ENCODE measurements around the gene MAP1LC3C.

Gene MAP1LC3C

GRCh38 chr1:242000434-242000833 is 1.5 kb upstream of the MAP1LC3C start:
- TF ChIP-seq ARNT (IDR thresholded peaks at IDR 0.05) = no peak
- no peak for TF ChIP-seq L3MBTL2 (conservative IDR thresholded peaks at IDR 0.05)
- TF ChIP-seq FOXK2 (IDR thresholded peaks at IDR 0.05) = no peak
- TF ChIP-seq BHLHE40 (IDR thresholded peaks at IDR 0.05; ENCODE audit: borderline replicate concordance) = no peak
- TF ChIP-seq SUZ12 (IDR thresholded peaks at IDR 0.05) = no peak
- TF ChIP-seq SP1 (IDR thresholded peaks at IDR 0.05) = no peak
- TF ChIP-seq CTBP1 (IDR thresholded peaks at IDR 0.05; ENCODE audit: borderline replicate concordance) = no peak
- TF ChIP-seq, protein P1, sequence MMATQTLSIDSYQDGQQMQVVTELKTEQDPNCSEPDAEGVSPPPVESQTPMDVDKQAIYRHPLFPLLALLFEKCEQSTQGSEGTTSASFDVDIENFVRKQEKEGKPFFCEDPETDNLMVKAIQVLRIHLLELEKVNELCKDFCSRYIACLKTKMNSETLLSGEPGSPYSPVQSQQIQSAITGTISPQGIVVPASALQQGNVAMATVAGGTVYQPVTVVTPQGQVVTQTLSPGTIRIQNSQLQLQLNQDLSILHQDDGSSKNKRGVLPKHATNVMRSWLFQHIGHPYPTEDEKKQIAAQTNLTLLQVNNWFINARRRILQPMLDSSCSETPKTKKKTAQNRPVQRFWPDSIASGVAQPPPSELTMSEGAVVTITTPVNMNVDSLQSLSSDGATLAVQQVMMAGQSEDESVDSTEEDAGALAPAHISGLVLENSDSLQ (IDR thresholded peaks at IDR 0.05) = no peak
- no peak for TF ChIP-seq LEF1 (IDR thresholded peaks at IDR 0.05; ENCODE audit: borderline replicate concordance)
- no peak for TF ChIP-seq FOXA1 (IDR thresholded peaks at IDR 0.05)
- no peak for TF ChIP-seq ZNF384 (IDR thresholded peaks at IDR 0.05)
- no peak for TF ChIP-seq NFRKB (IDR thresholded peaks at IDR 0.05)
- no peak for TF ChIP-seq TARDBP (IDR thresholded peaks at IDR 0.05)
- no peak for TF ChIP-seq HDGF (IDR thresholded peaks at IDR 0.05; ENCODE audit: borderline replicate concordance)
- TF ChIP-seq FOXM1 (IDR thresholded peaks at IDR 0.05; ENCODE audit: borderline replicate concordance) = no peak
- no peak for TF ChIP-seq ELF4 (IDR thresholded peaks at IDR 0.05)
- ChIA-PET POLR2A (no interaction called here), CTCF (no interaction called here)
- DNase-seq (ENCODE audit: extremely low spot score) = no peak

- no peak for TF ChIP-seq L3MBTL2 (conservative IDR thresholded peaks at IDR 0.05)
- no peak for TF ChIP-seq HDGF (IDR thresholded peaks at IDR 0.05; ENCODE audit: borderline replicate concordance)
- no peak for TF ChIP-seq ELF4 (IDR thresholded peaks at IDR 0.05)
- no peak for TF ChIP-seq LEF1 (IDR thresholded peaks at IDR 0.05; ENCODE audit: borderline replicate concordance)
- no peak for TF ChIP-seq CTBP1 (IDR thresholded peaks at IDR 0.05; ENCODE audit: borderline replicate concordance)
- no peak for TF ChIP-seq ARNT (IDR thresholded peaks at IDR 0.05)
- TF ChIP-seq, protein P1 (IDR thresholded peaks at IDR 0.05) = no peak
- no peak for TF ChIP-seq BHLHE40 (IDR thresholded peaks at IDR 0.05; ENCODE audit: borderline replicate concordance)
- TF ChIP-seq ZNF384 (IDR thresholded peaks at IDR 0.05) = no peak
- TF ChIP-seq SUZ12 (IDR thresholded peaks at IDR 0.05) = no peak
- TF ChIP-seq SP1 (IDR thresholded peaks at IDR 0.05) = no peak
- no peak for TF ChIP-seq TARDBP (IDR thresholded peaks at IDR 0.05)
- peak; percentile 74 for DNase-seq (ENCODE audit: extremely low spot score)
- CTCF ChIA-PET = interaction anchor here (0.6 to 1.5 kb wide), 11 partner anchors 8 to 160 kb away, joined by 3 to 7 read pairs (median 4); no protein-coding TSS in a partner anchor
- POLR2A ChIA-PET = interaction anchor here (1.0 kb wide), 1 partner anchor 9 kb away, joined by 4 read pairs; no protein-coding TSS in a partner anchor
Observed at GRCh38 chr1:241998412-241998921, 431 bp downstream of the MAP1LC3C start.

DNA sequence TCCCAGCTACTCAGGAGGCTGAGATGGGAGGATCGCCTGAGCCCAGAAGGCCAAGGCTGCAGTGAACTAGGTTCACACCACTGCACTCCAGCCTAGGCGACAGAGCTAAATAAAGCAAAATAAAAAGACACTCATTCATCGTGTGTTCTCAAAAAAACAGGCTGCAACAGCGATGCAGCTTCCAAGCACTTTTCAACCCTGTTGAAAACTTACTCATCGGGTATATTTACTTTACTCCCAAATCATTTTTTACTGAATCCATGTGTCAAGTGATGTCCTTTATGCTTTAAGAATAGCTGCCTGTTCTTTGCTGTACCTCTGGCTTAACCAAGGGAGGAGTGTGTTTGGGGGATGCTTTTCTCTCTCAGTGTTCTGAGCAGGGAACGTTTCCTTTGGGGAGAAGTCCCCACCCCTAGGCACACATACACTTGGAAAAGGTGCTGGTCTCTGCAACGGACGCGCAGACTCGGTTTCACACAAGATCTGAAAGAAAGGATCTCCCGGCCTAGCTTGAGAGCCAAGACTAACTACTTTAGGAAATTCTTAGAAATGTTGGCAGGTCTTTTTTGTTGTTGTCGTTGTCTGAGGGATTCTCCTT is 1.4 kb downstream of the MAP1LC3C start:
- POLR2A ChIA-PET = no interaction called here
- CTCF ChIA-PET = interaction anchor here (0.7 to 1.6 kb wide), 3 partner anchors 12 to 102 kb away, joined by 4 to 5 read pairs (median 4); no protein-coding TSS in a partner anchor
- TF ChIP-seq FOXK2 (IDR thresholded peaks at IDR 0.05) (no peak), ELF4 (IDR thresholded peaks at IDR 0.05) (no peak), ARNT (IDR thresholded peaks at IDR 0.05) (no peak), TARDBP (IDR thresholded peaks at IDR 0.05) (no peak), FOXM1 (IDR thresholded peaks at IDR 0.05; ENCODE audit: borderline replicate concordance) (no peak)
- no peak for DNase-seq (ENCODE audit: extremely low spot score)

DNA sequence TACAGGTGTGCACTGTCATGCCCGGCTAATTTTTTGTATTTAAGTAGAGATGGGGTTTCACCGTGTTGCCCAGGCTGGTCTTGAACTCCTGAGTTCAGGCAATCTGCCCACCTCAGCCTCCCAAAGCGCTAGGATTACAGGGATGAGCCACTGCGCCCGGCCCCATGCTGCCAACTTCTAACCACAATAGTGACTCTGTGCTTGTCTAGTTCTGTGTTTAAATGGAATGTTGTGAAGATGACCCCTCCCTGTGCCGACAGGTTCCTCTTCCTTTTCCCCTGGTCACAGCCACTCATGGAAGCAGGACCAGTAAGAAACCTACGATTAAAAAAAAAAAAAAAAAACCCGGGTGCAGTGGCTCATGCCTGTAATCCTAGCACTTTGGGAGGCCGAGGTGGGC is 4.7 kb downstream of the MAP1LC3C start:
- no peak for TF ChIP-seq HDGF (IDR thresholded peaks at IDR 0.05; ENCODE audit: borderline replicate concordance)
- TF ChIP-seq FOXM1 (IDR thresholded peaks at IDR 0.05; ENCODE audit: borderline replicate concordance) = no peak
- TF ChIP-seq SUZ12 (IDR thresholded peaks at IDR 0.05) = no peak
- ChIA-PET POLR2A (interaction anchor here (1.4 kb wide), 1 partner anchor 146 kb away, joined by 4 read pairs; the partner anchor contains the start of gene EXO1), CTCF (no interaction called here)
- no peak for DNase-seq (ENCODE audit: extremely low spot score)

DNA sequence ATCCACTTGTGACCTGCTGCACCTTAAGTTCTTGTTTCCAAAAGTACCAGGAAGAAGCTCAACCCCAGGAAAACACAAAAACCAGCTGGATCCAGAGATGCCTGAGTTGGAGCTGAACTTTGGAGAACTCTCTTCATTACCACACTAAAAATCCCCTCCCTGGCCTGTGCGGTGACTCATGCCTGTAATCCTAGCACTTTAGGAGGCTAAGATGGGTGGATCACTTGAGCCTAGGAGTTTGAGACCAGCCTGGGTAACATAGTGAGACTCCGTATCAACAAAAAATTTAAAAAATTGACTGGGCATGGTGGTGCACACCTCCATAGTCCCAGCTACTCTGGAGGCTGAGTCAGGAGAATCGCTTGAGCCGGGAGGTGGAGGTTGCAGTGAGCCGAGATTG is 6.2 kb downstream of the MAP1LC3C start:
- CTCF ChIA-PET = interaction anchor here (0.9 to 1.0 kb wide), 2 partner anchors 14 to 247 kb away, joined by 3 read pairs; no protein-coding TSS in a partner anchor
- POLR2A ChIA-PET = interaction anchor here (1.3 to 1.4 kb wide), 2 partner anchors 8 to 145 kb away, joined by 4 to 6 read pairs; partner anchors contain the start of gene EXO1
- TF ChIP-seq TARDBP (IDR thresholded peaks at IDR 0.05) (no peak), NFRKB (IDR thresholded peaks at IDR 0.05) (no peak), SP1 (IDR thresholded peaks at IDR 0.05) (no peak), ARNT (IDR thresholded peaks at IDR 0.05) (no peak), ELF4 (IDR thresholded peaks at IDR 0.05) (no peak), BHLHE40 (IDR thresholded peaks at IDR 0.05; ENCODE audit: borderline replicate concordance) (no peak), LEF1 (IDR thresholded peaks at IDR 0.05; ENCODE audit: borderline replicate concordance) (no peak), HDGF (IDR thresholded peaks at IDR 0.05; ENCODE audit: borderline replicate concordance) (no peak), CTBP1 (IDR thresholded peaks at IDR 0.05; ENCODE audit: borderline replicate concordance) (no peak), L3MBTL2 (conservative IDR thresholded peaks at IDR 0.05) (no peak), ZNF384 (IDR thresholded peaks at IDR 0.05) (no peak), FOXA1 (IDR thresholded peaks at IDR 0.05) (no peak), FOXK2 (IDR thresholded peaks at IDR 0.05) (no peak), SUZ12 (IDR thresholded peaks at IDR 0.05) (no peak), FOXM1 (IDR thresholded peaks at IDR 0.05; ENCODE audit: borderline replicate concordance) (no peak)
- TF ChIP-seq, protein P1 (IDR thresholded peaks at IDR 0.05) = no peak
- DNase-seq (ENCODE audit: extremely low spot score) = no peak

GRCh38 chr1:241990040-241990439 is 8.9 kb downstream of the MAP1LC3C start:
- TF ChIP-seq, protein P1 (IDR thresholded peaks at IDR 0.05) = peak; percentile 72
- TF ChIP-seq L3MBTL2 (conservative IDR thresholded peaks at IDR 0.05) = peak; percentile 82
- TF ChIP-seq ELF4 (IDR thresholded peaks at IDR 0.05) = no peak
- no peak for TF ChIP-seq NFRKB (IDR thresholded peaks at IDR 0.05)
- TF ChIP-seq ZNF384 (IDR thresholded peaks at IDR 0.05) = peak; percentile 98
- no peak for TF ChIP-seq FOXA1 (IDR thresholded peaks at IDR 0.05)
- TF ChIP-seq HDGF (IDR thresholded peaks at IDR 0.05; ENCODE audit: borderline replicate concordance) = no peak
- TF ChIP-seq FOXM1 (IDR thresholded peaks at IDR 0.05; ENCODE audit: borderline replicate concordance) = no peak
- peak; percentile 59; the same call in 1 of the 2 replicates for TF ChIP-seq CTBP1 (IDR thresholded peaks at IDR 0.05; ENCODE audit: borderline replicate concordance)
- TF ChIP-seq SP1 (IDR thresholded peaks at IDR 0.05) = no peak
- ChIA-PET POLR2A (interaction anchor here (0.6 to 1.4 kb wide), 2 partner anchors 8 to 142 kb away, joined by 4 read pairs; partner anchors contain the start of genes EXO1 and MAP1LC3C), CTCF (interaction anchor here (2.8 kb wide), 1 partner anchor 8 kb away, joined by 7 read pairs; the partner anchor contains the start of gene MAP1LC3C)
- peak; percentile 81 for DNase-seq (ENCODE audit: extremely low spot score)

Data from HEK293T (cell line).